ENCODE results near the gene KEL.

DNA sequence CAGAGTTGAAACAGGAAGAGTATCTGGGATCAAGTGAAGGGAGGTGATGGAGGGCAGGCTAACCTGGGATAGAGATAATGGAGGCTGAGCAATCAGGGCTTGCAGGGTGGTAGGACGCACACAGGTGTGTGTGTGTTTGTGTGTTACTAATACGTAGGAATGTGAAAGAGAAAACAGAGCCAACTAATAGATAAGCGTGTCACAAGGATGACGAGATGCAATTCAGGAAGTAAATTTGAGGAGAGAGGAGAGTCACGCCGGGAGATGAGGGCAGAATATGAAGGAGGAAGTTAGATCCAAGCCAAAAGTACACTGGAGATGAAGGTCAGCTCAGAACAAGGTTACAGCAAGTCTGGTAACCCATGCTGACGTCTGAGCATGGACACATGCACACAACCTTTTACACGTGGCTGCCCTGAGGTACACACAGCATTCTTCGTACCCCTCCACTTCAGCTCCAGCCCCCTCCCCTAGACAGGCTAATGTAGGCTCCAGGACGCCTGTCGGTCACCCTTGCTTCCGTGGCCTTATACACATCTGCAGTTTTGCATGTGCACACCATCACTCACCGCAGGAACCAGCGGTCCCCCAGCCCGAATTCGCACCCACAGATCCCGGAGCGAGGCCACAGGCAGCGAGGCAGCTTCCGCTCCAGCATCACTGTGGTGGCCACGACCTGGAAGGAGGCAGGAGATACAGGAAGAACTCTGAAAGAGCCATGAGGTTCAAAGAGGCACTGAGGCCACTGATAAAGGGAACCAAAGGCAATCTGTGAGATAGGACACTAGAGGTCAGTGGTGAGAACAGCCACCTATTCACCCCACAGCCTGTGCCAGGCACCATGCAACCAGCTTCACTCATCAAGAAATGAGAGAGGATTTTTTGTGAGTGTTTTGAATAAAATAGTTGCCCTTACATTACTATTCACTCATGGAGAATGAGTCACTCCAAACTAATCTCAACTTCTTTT, 53.0 kb downstream of the KEL start:
- TF ChIP-seq POLR2A (IDR thresholded peaks at IDR 0.05; ENCODE audit: low read depth, low read length) (no peak), POLR2AphosphoS5 (IDR thresholded peaks at IDR 0.05; ENCODE audit: insufficient read depth, low read depth, low read length) (no peak), EZH2 (IDR thresholded peaks at IDR 0.05; ENCODE audit: borderline replicate concordance, low read depth, low read length, severe bottlenecking) (no peak), FOS (IDR thresholded peaks at IDR 0.05; ENCODE audit: borderline replicate concordance, insufficient read depth, low read length) (no peak), MYC (IDR thresholded peaks at IDR 0.05; ENCODE audit: low read depth, low read length) (no peak), JUN (IDR thresholded peaks at IDR 0.05; ENCODE audit: borderline replicate concordance, insufficient read depth, insufficient read length, low read depth) (no peak), GATA2 (IDR thresholded peaks at IDR 0.05; ENCODE audit: insufficient read depth, insufficient read length, low read depth, low read length) (no peak)
- TF ChIP-seq, protein P1, sequence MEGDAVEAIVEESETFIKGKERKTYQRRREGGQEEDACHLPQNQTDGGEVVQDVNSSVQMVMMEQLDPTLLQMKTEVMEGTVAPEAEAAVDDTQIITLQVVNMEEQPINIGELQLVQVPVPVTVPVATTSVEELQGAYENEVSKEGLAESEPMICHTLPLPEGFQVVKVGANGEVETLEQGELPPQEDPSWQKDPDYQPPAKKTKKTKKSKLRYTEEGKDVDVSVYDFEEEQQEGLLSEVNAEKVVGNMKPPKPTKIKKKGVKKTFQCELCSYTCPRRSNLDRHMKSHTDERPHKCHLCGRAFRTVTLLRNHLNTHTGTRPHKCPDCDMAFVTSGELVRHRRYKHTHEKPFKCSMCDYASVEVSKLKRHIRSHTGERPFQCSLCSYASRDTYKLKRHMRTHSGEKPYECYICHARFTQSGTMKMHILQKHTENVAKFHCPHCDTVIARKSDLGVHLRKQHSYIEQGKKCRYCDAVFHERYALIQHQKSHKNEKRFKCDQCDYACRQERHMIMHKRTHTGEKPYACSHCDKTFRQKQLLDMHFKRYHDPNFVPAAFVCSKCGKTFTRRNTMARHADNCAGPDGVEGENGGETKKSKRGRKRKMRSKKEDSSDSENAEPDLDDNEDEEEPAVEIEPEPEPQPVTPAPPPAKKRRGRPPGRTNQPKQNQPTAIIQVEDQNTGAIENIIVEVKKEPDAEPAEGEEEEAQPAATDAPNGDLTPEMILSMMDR (IDR thresholded peaks at IDR 0.05; ENCODE audit: extremely low read depth in 1 of 2, insufficient read depth in 1 of 2, low read depth in 1 of 2, low read length in 2 of 2) = peak in 1 of 2 donors; percentile 26
- TF ChIP-seq, protein P2, sequence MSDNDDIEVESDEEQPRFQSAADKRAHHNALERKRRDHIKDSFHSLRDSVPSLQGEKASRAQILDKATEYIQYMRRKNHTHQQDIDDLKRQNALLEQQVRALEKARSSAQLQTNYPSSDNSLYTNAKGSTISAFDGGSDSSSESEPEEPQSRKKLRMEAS (IDR thresholded peaks at IDR 0.05; ENCODE audit: insufficient read depth, insufficient read length) = no peak
